ENCODE measurements around the gene ARFRP1. TPM values are rescaled to one million over a fixed set of nuclear protein-coding genes. Genes with fewer than 3 reads are reported as not detected.

ARFRP1 gene
- polyA plus RNA-seq, 3 donors, result 18.2 to 31.1 (median 20.7) TPM

- no peaks in the 10 kb centered on the region for H3K9me3 ChIP-seq (replicated peaks in 1 of 2; ENCODE audit: control insufficient read depth in 1 of 2, insufficient read depth in 1 of 2, low read length in 2 of 2)
- H3K4me3 ChIP-seq (replicated peaks in 1 of 3; ENCODE audit: low read depth in 2 of 3, low read length in 3 of 3), result no peak overlapping the region
- Mint-ChIP-seq H3K4me3 (no peak overlapping the region), H3K36me3 (peaks cover 35 to 69% of the 10 kb centered on the region in 2 donors), H3K4me1 (no peaks in the 10 kb centered on the region), H3K27ac (peak overlapping the region in 1 of 7 donors; percentile 34), H3K9me3 (no peaks in the 10 kb centered on the region), H3K27me3 (ENCODE audit: low read depth in 3 of 3) (peaks cover 0 to 2% (median 0%) of the 10 kb centered on the region in 3 donors)
- no peak overlapping the region for H3K4me2 ChIP-seq (replicated peaks; ENCODE audit: extremely low read depth, low read length, poor library complexity, severe bottlenecking)
- intact Hi-C loops (cut with micrococcal nuclease), result no loop called here
- no peaks in the 10 kb centered on the region for H3K4me1 ChIP-seq (ENCODE audit: control insufficient read depth in 1 of 2, insufficient read depth in 2 of 2, low read length in 2 of 2)
- H3K27me3 ChIP-seq (ENCODE audit: control insufficient read depth in 2 of 2, insufficient read depth in 2 of 2, low read length in 2 of 2), result no peaks in the 10 kb centered on the region
- H4K20me1 ChIP-seq (ENCODE audit: insufficient read depth, low read length), result no peaks in the 10 kb centered on the region
- no peak overlapping the region for H3K9ac ChIP-seq (ENCODE audit: insufficient read depth, low read length, poor library complexity, severe bottlenecking)
- TF ChIP-seq, protein P1, sequence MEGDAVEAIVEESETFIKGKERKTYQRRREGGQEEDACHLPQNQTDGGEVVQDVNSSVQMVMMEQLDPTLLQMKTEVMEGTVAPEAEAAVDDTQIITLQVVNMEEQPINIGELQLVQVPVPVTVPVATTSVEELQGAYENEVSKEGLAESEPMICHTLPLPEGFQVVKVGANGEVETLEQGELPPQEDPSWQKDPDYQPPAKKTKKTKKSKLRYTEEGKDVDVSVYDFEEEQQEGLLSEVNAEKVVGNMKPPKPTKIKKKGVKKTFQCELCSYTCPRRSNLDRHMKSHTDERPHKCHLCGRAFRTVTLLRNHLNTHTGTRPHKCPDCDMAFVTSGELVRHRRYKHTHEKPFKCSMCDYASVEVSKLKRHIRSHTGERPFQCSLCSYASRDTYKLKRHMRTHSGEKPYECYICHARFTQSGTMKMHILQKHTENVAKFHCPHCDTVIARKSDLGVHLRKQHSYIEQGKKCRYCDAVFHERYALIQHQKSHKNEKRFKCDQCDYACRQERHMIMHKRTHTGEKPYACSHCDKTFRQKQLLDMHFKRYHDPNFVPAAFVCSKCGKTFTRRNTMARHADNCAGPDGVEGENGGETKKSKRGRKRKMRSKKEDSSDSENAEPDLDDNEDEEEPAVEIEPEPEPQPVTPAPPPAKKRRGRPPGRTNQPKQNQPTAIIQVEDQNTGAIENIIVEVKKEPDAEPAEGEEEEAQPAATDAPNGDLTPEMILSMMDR (IDR thresholded peaks at IDR 0.05), result no peak
- 100% methylated on average over 8 of the region's 20 CpGs for WGBS (ENCODE audit: insufficient coverage)
- no peak for DNase-seq
- peaks cover 33 to 59% of the 10 kb centered on the region in 2 donors for H3K36me3 ChIP-seq (replicated peaks in 1 of 2; ENCODE audit: control insufficient read depth in 1 of 2, insufficient read depth in 2 of 2, low read length in 2 of 2)
- no peak overlapping the region for H2AFZ ChIP-seq (ENCODE audit: insufficient read depth, low read depth, low read length, poor library complexity, severe bottlenecking)
- no peaks in the 10 kb centered on the region for H3K79me2 ChIP-seq (ENCODE audit: insufficient read depth, low read length)
- H3K27ac ChIP-seq (ENCODE audit: low read depth in 1 of 2, low read length in 2 of 2), result no peak overlapping the region
Observed at GRCh38 chr20:63675681-63676368, 32.0 kb downstream of the ARFRP1 start.

GRCh38 chr20:63673951-63674350, 33.8 kb downstream of the ARFRP1 start:
- intact Hi-C loops (cut with micrococcal nuclease), result no loop called here

More at GRCh38 chr20:63673951-63674350, 33.8 kb downstream of the ARFRP1 start:
- Mint-ChIP-seq H3K4me1 (no peaks in the 10 kb centered on the region), H3K36me3 (peaks cover 38 to 66% of the 10 kb centered on the region in 2 donors), H3K27me3 (ENCODE audit: low read depth in 3 of 3) (peaks cover 0 to 2% (median 0%) of the 10 kb centered on the region in 3 donors), H3K4me3 (no peak overlapping the region), H3K9me3 (no peaks in the 10 kb centered on the region), H3K27ac (no peak overlapping the region)
- no peaks in the 10 kb centered on the region for H3K9me3 ChIP-seq (replicated peaks in 1 of 2; ENCODE audit: control insufficient read depth in 1 of 2, insufficient read depth in 1 of 2, low read length in 2 of 2)
- no peak overlapping the region for H3K4me2 ChIP-seq (replicated peaks; ENCODE audit: extremely low read depth, low read length, poor library complexity, severe bottlenecking)
- H3K27ac ChIP-seq (ENCODE audit: low read depth in 1 of 2, low read length in 2 of 2), result no peak overlapping the region
- peaks cover 30 to 53% of the 10 kb centered on the region in 2 donors for H3K36me3 ChIP-seq (replicated peaks in 1 of 2; ENCODE audit: control insufficient read depth in 1 of 2, insufficient read depth in 2 of 2, low read length in 2 of 2)
- no peaks in the 10 kb centered on the region for H3K27me3 ChIP-seq (ENCODE audit: control insufficient read depth in 2 of 2, insufficient read depth in 2 of 2, low read length in 2 of 2)
- no peaks in the 10 kb centered on the region for H3K4me1 ChIP-seq (ENCODE audit: control insufficient read depth in 1 of 2, insufficient read depth in 2 of 2, low read length in 2 of 2)
- TF ChIP-seq, protein P1 (IDR thresholded peaks at IDR 0.05), result no peak
- 98% methylated on average over 13 of the region's 14 CpGs for WGBS (ENCODE audit: insufficient coverage)
- H4K20me1 ChIP-seq (ENCODE audit: insufficient read depth, low read length), result no peaks in the 10 kb centered on the region
- no peak for DNase-seq
- no peak overlapping the region for H2AFZ ChIP-seq (ENCODE audit: insufficient read depth, low read depth, low read length, poor library complexity, severe bottlenecking)
- no peak overlapping the region for H3K4me3 ChIP-seq (replicated peaks in 1 of 3; ENCODE audit: low read depth in 2 of 3, low read length in 3 of 3)
- H3K9ac ChIP-seq (ENCODE audit: insufficient read depth, low read length, poor library complexity, severe bottlenecking), result no peak overlapping the region
- H3K79me2 ChIP-seq (ENCODE audit: insufficient read depth, low read length), result no peaks in the 10 kb centered on the region

Measured in CD14-positive monocyte (primary cell).